Hepatocyte (in vitro differentiated cells): Measurements from ENCODE around the gene NR1H4.

Source experiments
- EZH2 ChIP-seq: fragments of 200-600 bp; sonication (generic); IDR thresholded peaks from 2 replicates; pipeline ENCODE4 v1.6.1; 2016; ENCODE audit warnings: antibody characterized with exemption, mild to moderate bottlenecking, borderline replicate concordance
- EZH2phosphoT487 ChIP-seq: fragments of 200-600 bp; sonication (generic); IDR thresholded peaks from one replicate; pipeline ENCODE4 v1.6.1; 2018; ENCODE audit warnings: antibody characterized with exemption, mild to moderate bottlenecking, low read depth, moderate library complexity; ENCODE audit not compliant: unreplicated experiment, severe bottlenecking
- TF ChIP-seq, protein P1 (sequence below): fragments of 200-600 bp; sonication (generic); IDR thresholded peaks from 2 replicates; pipeline ENCODE4 v1.5.1; 2016; ENCODE audit warnings: antibody characterized with exemption, mild to moderate bottlenecking; ENCODE audit not compliant: poor library complexity

DNA sequence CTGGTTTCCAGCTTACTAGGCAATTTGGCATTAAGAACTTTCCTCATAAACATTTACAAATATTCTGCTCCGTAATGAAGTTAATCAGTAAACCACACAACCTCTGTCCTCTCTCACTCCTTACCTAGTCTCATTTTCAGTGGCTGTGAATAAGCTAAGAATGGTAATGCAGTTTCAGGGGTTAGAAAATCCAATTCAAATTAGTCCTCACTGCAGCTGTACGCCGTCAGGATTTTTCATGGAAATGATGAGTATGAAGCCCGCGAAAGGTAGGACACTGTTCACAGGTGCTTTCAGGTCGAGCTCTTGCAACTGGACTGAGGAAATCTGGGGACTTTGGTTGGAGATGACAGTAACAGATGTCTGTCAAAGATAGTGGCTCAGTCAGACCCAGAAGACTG, 29.6 kb downstream of the NR1H4 start:
- TF ChIP-seq, protein P1, sequence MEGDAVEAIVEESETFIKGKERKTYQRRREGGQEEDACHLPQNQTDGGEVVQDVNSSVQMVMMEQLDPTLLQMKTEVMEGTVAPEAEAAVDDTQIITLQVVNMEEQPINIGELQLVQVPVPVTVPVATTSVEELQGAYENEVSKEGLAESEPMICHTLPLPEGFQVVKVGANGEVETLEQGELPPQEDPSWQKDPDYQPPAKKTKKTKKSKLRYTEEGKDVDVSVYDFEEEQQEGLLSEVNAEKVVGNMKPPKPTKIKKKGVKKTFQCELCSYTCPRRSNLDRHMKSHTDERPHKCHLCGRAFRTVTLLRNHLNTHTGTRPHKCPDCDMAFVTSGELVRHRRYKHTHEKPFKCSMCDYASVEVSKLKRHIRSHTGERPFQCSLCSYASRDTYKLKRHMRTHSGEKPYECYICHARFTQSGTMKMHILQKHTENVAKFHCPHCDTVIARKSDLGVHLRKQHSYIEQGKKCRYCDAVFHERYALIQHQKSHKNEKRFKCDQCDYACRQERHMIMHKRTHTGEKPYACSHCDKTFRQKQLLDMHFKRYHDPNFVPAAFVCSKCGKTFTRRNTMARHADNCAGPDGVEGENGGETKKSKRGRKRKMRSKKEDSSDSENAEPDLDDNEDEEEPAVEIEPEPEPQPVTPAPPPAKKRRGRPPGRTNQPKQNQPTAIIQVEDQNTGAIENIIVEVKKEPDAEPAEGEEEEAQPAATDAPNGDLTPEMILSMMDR, result no peak
- TF ChIP-seq EZH2phosphoT487, result no peak
- no peak for TF ChIP-seq EZH2
